GM10248 (cell line): ENCODE results near the gene RNF144B.

ENCODE experiments used
- CTCF ChIA-PET: fragments of 300-600 bp; sonication (Branson Sonifier 250); formaldehyde crosslinking; extraction: SDS; loops from one replicate; lab custom pipeline; 2021; ENCODE audit warnings: antibody characterized with exemption; lab: Yijun Ruan, JAX
- POLR2A ChIA-PET: fragments of 350-650 bp; sonication (Branson Sonifier 250); formaldehyde crosslinking; extraction: SDS; loops from one replicate; lab custom pipeline; 2020; ENCODE audit warnings: antibody characterized with exemption; lab: Yijun Ruan, JAX
- DNase-seq: peaks from one replicate; pipeline ENCODE4 v3.0.0; 2012; ENCODE audit errors: extremely low spot score
- CTCF ChIP-seq: IDR thresholded peaks from 2 replicates; pipeline ENCODE4 v1.5.1; 2012; ENCODE audit warnings: mild to moderate bottlenecking, low read depth; ENCODE audit errors: extremely low read depth, missing control alignments, control extremely low read depth

Gene RNF144B

GRCh38 chr6:18384621-18385020, 2.5 kb upstream of the RNF144B start:
- CTCF ChIA-PET = no interaction called here
- POLR2A ChIA-PET = no interaction called here
- no peak for TF ChIP-seq CTCF
- no peak for DNase-seq

GRCh38 chr6:18386298-18386976, 713 bp upstream of the RNF144B start:
- ChIA-PET POLR2A (no interaction called here), CTCF (interaction anchor here (0.9 to 1.2 kb wide), 4 partner anchors 10 to 117 kb away, joined by 3 to 4 read pairs (median 3); no protein-coding TSS in a partner anchor)
- no peak for DNase-seq
- no peak for TF ChIP-seq CTCF

- POLR2A ChIA-PET = no interaction called here
Observed at GRCh38 chr6:18388271-18388670, 1.1 kb downstream of the RNF144B start.

GRCh38 chr6:18388942-18389341, 1.8 kb downstream of the RNF144B start:
- DNase-seq = no peak
- ChIA-PET POLR2A (no interaction called here), CTCF (no interaction called here)
- no peak for TF ChIP-seq CTCF

More at GRCh38 chr6:18388271-18388670, 1.1 kb downstream of the RNF144B start:
- no peak for DNase-seq
- TF ChIP-seq CTCF = no peak
- CTCF ChIA-PET = no interaction called here

GRCh38 chr6:18389479-18389878, 2.3 kb downstream of the RNF144B start:
- no peak for DNase-seq
- CTCF ChIA-PET = no interaction called here
- no peak for TF ChIP-seq CTCF
- POLR2A ChIA-PET = no interaction called here

GRCh38 chr6:18390476-18390875, 3.3 kb downstream of the RNF144B start:
- TF ChIP-seq CTCF = no peak
- POLR2A ChIA-PET = no interaction called here
- CTCF ChIA-PET = interaction anchor here (0.6 kb wide), 1 partner anchor 11 kb away, joined by 4 read pairs; no protein-coding TSS in a partner anchor
- no peak for DNase-seq
